Measurements from ENCODE around the gene FEZ2. TPM values are rescaled to one million over a fixed set of nuclear protein-coding genes. Genes with fewer than 3 reads are reported as not detected.

Gene FEZ2
- polyA plus RNA-seq, 1 of the 3 experiments (the other 2 are of a cell fraction): 37.2 TPM

DNA sequence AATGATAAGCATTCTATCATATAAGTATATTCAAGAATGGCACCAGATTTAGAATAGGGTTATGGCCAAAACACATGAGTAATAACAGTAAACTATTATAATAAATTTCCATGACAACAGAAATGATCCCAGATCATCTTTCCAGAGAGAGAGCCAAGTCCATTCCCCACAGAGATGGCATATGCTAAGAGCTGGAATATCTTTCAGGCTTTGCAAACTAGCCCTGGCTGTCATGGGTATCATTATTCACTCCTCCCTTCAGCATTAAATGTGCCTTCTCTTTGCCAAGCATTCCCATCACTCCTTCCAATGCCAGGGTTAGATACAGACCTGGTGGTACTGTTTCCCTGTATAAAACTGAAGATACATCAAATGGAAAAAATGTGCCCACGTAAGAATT lies 10.9 kb downstream of the FEZ2 start:
- Histone ChIP-seq H3K4me1 (ENCODE audit: control insufficient read depth in 1 of 2, insufficient read depth in 2 of 2, low read depth in 1 of 2, low read length in 1 of 2) (peaks cover 0 to 12% of the 10 kb centered on the region in 2 experiments; a peak in 2 of 4 replicates), H3K27me3 (ENCODE audit: insufficient read depth) (no peaks in the 10 kb centered on the region), H3K9me2 (no peaks in the 10 kb centered on the region), H3K36me3 (replicated peaks in 1 of 2; ENCODE audit: control insufficient read depth in 1 of 2, insufficient read depth in 2 of 2, low read length in 1 of 2) (peaks cover 60 to 70% of the 10 kb centered on the region in 2 experiments), H3K79me2 (ENCODE audit: insufficient read depth) (peaks cover 91% of the 10 kb centered on the region), H3K27ac (ENCODE audit: low read depth in 2 of 2, low read length in 1 of 2) (peak overlapping the region in 1 of 2 experiments; percentile 32; a peak in 1 of 4 replicates), H3F3A (replicated peaks; ENCODE audit: insufficient read depth) (no peaks in the 10 kb centered on the region), H3K9me3 (no peaks in the 10 kb centered on the region), H3K4me2 (no peak overlapping the region), H2AFZ (ENCODE audit: low read depth) (no peak overlapping the region), H4K20me1 (ENCODE audit: insufficient read depth) (peaks cover 12% of the 10 kb centered on the region; the same call in 1 of the 2 replicates), H3K4me3 (ENCODE audit: low read depth in 2 of 2, low read length in 1 of 2) (no peak overlapping the region), H3K9ac (no peak overlapping the region)
- ChIA-PET POLR2A (no interaction called here), CTCF (interaction anchor here (0.5 kb wide), 1 partner anchor 532 kb away, joined by 3 read pairs; no protein-coding TSS in a partner anchor)
- 53% methylated on average over 1 of the region's 1 CpG for WGBS (ENCODE audit: low lambda C conversion rate)
- no peak for TF ChIP-seq MXI1 (IDR thresholded peaks at IDR 0.05; ENCODE audit: low read depth, low read length)
- TF ChIP-seq, protein P1, sequence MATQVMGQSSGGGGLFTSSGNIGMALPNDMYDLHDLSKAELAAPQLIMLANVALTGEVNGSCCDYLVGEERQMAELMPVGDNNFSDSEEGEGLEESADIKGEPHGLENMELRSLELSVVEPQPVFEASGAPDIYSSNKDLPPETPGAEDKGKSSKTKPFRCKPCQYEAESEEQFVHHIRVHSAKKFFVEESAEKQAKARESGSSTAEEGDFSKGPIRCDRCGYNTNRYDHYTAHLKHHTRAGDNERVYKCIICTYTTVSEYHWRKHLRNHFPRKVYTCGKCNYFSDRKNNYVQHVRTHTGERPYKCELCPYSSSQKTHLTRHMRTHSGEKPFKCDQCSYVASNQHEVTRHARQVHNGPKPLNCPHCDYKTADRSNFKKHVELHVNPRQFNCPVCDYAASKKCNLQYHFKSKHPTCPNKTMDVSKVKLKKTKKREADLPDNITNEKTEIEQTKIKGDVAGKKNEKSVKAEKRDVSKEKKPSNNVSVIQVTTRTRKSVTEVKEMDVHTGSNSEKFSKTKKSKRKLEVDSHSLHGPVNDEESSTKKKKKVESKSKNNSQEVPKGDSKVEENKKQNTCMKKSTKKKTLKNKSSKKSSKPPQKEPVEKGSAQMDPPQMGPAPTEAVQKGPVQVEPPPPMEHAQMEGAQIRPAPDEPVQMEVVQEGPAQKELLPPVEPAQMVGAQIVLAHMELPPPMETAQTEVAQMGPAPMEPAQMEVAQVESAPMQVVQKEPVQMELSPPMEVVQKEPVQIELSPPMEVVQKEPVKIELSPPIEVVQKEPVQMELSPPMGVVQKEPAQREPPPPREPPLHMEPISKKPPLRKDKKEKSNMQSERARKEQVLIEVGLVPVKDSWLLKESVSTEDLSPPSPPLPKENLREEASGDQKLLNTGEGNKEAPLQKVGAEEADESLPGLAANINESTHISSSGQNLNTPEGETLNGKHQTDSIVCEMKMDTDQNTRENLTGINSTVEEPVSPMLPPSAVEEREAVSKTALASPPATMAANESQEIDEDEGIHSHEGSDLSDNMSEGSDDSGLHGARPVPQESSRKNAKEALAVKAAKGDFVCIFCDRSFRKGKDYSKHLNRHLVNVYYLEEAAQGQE (IDR thresholded peaks at IDR 0.05; ENCODE audit: low read depth, low read length): no peak
- TF ChIP-seq MEF2A (IDR thresholded peaks at IDR 0.05; ENCODE audit: borderline replicate concordance, low read depth): no peak
- TF ChIP-seq, protein P2, sequence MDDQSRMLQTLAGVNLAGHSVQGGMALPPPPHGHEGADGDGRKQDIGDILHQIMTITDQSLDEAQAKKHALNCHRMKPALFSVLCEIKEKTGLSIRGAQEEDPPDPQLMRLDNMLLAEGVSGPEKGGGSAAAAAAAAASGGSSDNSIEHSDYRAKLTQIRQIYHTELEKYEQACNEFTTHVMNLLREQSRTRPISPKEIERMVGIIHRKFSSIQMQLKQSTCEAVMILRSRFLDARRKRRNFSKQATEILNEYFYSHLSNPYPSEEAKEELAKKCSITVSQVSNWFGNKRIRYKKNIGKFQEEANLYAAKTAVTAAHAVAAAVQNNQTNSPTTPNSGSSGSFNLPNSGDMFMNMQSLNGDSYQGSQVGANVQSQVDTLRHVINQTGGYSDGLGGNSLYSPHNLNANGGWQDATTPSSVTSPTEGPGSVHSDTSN (IDR thresholded peaks at IDR 0.05): peak; percentile 59; the same call in 1 of the 2 replicates
- TF ChIP-seq RXRA (IDR thresholded peaks at IDR 0.05; ENCODE audit: borderline replicate concordance, low read depth): no peak
- no peak for TF ChIP-seq JUND (IDR thresholded peaks at IDR 0.05)
- TF ChIP-seq RCOR1 (IDR thresholded peaks at IDR 0.05; ENCODE audit: low read length): no peak
- no peak for TF ChIP-seq ELF1 (IDR thresholded peaks at IDR 0.05)
- TF ChIP-seq NRF1 (IDR thresholded peaks at IDR 0.05; ENCODE audit: low read depth, low read length): no peak
- TF ChIP-seq CHD2 (IDR thresholded peaks at IDR 0.05; ENCODE audit: low read length, partially characterized antibody): no peak
- TF ChIP-seq TAF1 (IDR thresholded peaks at IDR 0.05; ENCODE audit: borderline replicate concordance, low read depth, low read length): no peak
- TF ChIP-seq POLR2AphosphoS5 (IDR thresholded peaks at IDR 0.05; ENCODE audit: low read depth, low read length): no peak
- TF ChIP-seq RAD21 (IDR thresholded peaks at IDR 0.05; ENCODE audit: low read length): no peak
- TF ChIP-seq, protein P3, sequence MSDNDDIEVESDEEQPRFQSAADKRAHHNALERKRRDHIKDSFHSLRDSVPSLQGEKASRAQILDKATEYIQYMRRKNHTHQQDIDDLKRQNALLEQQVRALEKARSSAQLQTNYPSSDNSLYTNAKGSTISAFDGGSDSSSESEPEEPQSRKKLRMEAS (IDR thresholded peaks at IDR 0.05; ENCODE audit: low read depth): no peak
- no peak for TF ChIP-seq YY1 (IDR thresholded peaks at IDR 0.05; ENCODE audit: low read depth)
- TF ChIP-seq NFIC (IDR thresholded peaks at IDR 0.05; ENCODE audit: borderline replicate concordance): peak; percentile 12; the same call in 1 of the 2 replicates
- peak; percentile 39 for TF ChIP-seq TCF12 (IDR thresholded peaks at IDR 0.05)
- no peak; a peak in 1 of 4 replicates for TF ChIP-seq EP300 (IDR thresholded peaks at IDR 0.05; ENCODE audit: borderline replicate concordance in 1 of 2, low read depth in 1 of 2, low read length in 1 of 2)
- DNase-seq: no peak
